ENCODE data around the gene PSMA8. TPM values are rescaled to one million over a fixed set of nuclear protein-coding genes. Genes with fewer than 3 reads are reported as not detected.
"Not testable (repeated sequence)": the region's sequence is repeated elsewhere in the genome, so short reads cannot be mapped to it uniquely, and the experiment has no call there.

Gene PSMA8
- total RNA-seq, 1 donor from 2014 or later, result not detected

DNA sequence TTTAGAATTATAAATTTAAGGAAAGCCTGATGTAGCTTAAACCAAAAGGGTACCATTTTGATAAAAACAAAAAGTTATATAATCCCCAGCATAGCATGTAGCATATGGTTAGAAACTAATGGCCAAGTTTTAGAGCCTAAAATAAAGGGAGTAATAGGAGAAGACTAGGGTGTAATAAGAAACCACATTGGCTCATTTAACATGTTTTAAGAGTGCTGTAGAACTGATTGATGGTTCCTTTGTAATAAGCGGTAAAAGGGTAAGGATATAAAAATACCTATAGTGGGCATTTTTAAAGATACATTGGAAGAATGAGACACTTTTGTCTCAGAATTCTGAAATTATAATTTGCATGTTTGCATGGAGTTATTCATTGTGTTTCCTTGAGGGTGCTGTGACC, 1.9 kb downstream of the PSMA8 start:
- no peak for ATAC-seq
- no peak overlapping the region for H3K4me3 ChIP-seq
- H3K27ac ChIP-seq, result no peak overlapping the region
- DNase-seq, result no peak
- no peaks in the 10 kb centered on the region for H3K27me3 ChIP-seq (ENCODE audit: low read depth)
- no peaks in the 10 kb centered on the region for H3K9me3 ChIP-seq
- no peaks in the 10 kb centered on the region for H3K36me3 ChIP-seq
- TF ChIP-seq, protein P1, sequence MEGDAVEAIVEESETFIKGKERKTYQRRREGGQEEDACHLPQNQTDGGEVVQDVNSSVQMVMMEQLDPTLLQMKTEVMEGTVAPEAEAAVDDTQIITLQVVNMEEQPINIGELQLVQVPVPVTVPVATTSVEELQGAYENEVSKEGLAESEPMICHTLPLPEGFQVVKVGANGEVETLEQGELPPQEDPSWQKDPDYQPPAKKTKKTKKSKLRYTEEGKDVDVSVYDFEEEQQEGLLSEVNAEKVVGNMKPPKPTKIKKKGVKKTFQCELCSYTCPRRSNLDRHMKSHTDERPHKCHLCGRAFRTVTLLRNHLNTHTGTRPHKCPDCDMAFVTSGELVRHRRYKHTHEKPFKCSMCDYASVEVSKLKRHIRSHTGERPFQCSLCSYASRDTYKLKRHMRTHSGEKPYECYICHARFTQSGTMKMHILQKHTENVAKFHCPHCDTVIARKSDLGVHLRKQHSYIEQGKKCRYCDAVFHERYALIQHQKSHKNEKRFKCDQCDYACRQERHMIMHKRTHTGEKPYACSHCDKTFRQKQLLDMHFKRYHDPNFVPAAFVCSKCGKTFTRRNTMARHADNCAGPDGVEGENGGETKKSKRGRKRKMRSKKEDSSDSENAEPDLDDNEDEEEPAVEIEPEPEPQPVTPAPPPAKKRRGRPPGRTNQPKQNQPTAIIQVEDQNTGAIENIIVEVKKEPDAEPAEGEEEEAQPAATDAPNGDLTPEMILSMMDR (IDR thresholded peaks at IDR 0.05), result no peak
- no peaks in the 10 kb centered on the region for H3K4me1 ChIP-seq
- intact Hi-C loops (cut with DNase I), result no loop called here

DNA sequence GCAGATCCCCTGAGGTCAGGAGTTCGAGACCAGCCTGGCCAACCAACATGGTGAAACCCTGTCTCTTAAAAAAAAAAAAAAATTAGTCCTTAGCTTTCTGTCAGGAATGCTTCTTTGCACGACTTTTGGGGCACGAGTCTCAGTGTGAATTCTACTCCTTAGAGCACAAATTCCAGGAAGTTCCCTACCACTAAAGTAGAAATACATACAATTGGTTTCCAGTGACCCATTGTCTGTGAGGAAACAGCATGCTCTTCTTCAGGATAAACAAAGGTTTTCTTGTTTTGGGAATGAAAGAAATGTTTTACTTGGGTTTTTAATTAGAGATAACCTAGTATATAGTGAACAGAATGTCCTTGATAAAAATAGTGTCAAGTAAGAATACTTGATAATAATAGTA, 23.7 kb downstream of the PSMA8 start:
- no peak overlapping the region for H3K27ac ChIP-seq
- ATAC-seq (no peak), DNase-seq (no peak)
- no peaks in the 10 kb centered on the region for H3K9me3 ChIP-seq
- no peaks in the 10 kb centered on the region for H3K36me3 ChIP-seq
- TF ChIP-seq, protein P1 (IDR thresholded peaks at IDR 0.05), result no peak
- intact Hi-C loops (cut with DNase I), result no loop called here
- no peaks in the 10 kb centered on the region for H3K4me1 ChIP-seq
- no peak overlapping the region for H3K4me3 ChIP-seq
- H3K27me3 ChIP-seq (ENCODE audit: low read depth), result no peaks in the 10 kb centered on the region

DNA sequence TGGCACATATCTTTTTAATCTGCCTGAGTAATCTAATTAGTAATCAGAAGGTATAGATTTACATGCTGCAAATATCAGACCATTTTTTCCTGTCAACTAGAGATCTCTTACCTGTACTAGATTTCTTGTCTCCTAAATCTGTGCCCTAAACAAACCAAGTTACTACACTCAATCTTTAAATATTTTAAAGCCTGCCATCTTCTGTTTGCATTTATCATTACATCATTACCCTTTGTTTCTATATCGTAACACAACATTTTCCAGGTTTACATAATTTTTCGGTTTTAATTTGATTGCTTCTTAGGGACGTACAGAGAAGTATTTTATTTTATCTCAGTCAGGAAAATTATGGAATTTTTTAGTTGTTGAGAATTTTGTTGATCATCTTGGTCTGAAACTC, 25.7 kb downstream of the PSMA8 start:
- ATAC-seq (no peak), DNase-seq (no peak)
- no peaks in the 10 kb centered on the region for H3K4me1 ChIP-seq
- intact Hi-C loops (cut with DNase I), result no loop called here
- no peak overlapping the region for H3K4me3 ChIP-seq
- H3K36me3 ChIP-seq, result no peaks in the 10 kb centered on the region
- no peaks in the 10 kb centered on the region for H3K9me3 ChIP-seq
- TF ChIP-seq, protein P1 (IDR thresholded peaks at IDR 0.05), result no peak
- no peaks in the 10 kb centered on the region for H3K27me3 ChIP-seq (ENCODE audit: low read depth)
- H3K27ac ChIP-seq, result no peak overlapping the region

DNA sequence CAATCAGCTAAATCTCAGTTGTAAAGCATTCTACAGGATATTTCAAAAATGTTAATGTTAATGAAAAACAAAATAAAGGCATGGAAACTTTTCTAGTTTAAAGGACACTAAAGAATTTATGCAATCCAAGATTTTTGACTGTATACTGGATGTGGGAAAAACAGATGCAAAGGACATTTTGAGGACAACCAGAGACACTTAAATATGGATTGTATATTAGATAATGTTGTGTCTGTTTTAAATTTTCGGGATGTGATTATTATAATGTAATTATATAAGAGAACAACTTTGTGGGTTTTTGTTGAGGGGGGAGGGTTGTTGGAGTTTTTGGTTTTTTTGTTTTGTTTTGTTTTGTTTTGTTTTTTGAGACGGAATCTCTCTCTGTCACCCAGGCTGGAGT, 30.9 kb downstream of the PSMA8 start:
- TF ChIP-seq, protein P1 (IDR thresholded peaks at IDR 0.05), result no peak
- ATAC-seq, result no peak
- no peak for DNase-seq
- intact Hi-C loops (cut with DNase I), result no loop called here
- H3K4me3 ChIP-seq, result no peak overlapping the region
- H3K9me3 ChIP-seq, result no peaks in the 10 kb centered on the region
- H3K4me1 ChIP-seq, result no peaks in the 10 kb centered on the region
- no peak overlapping the region for H3K27ac ChIP-seq
- H3K27me3 ChIP-seq (ENCODE audit: low read depth), result no peaks in the 10 kb centered on the region
- no peaks in the 10 kb centered on the region for H3K36me3 ChIP-seq

DNA sequence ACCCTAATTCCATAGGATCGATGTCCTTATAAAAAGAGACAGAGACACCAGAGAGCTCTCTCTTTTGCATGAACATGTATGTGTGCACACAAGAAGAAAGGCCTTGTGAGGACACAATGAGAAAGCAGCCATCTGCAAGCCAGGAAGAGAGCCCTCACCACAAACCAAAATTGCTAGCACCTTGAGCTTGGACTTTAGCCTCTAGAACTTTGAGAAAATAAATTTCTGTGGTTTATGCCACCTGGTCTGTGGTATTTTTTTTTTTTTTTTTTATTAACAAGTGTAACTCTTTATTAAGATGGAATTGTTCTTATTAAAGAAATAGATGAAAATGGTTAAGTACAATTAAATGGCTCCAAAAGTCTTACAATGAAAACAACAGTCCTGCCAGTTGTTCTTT, 33.9 kb downstream of the PSMA8 start:
- H3K9me3 ChIP-seq; H3K27ac ChIP-seq; DNase-seq; H3K4me3 ChIP-seq; H3K27me3 ChIP-seq (ENCODE audit: low read depth); ATAC-seq; H3K4me1 ChIP-seq; intact Hi-C loops (cut with DNase I); H3K36me3 ChIP-seq: not testable (repeated sequence)

DNA sequence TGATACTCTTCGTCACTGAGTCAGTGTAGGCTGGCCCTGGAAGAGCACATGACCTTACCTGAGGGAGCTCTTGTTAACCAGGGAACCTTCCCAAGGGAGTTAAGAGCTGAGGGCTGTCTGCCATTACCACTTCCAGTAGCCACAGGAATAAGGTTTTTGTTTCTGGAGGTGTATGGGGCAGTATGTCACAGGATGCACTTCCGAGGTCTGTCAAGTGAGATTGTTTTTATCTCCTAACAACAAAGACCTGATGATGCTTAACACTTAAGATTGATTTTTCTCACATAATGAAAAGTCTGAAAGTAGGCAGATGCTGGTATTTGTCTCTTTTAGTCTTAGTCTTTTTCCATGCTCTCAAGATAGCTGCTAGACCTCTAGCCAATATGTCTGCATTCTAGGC, 41.8 kb downstream of the PSMA8 start:
- Histone ChIP-seq H3K27me3 (ENCODE audit: low read depth) (no peaks in the 10 kb centered on the region), H3K4me3 (no peak overlapping the region), H3K36me3 (no peaks in the 10 kb centered on the region), H3K4me1 (no peaks in the 10 kb centered on the region), H3K27ac (no peak overlapping the region), H3K9me3 (no peaks in the 10 kb centered on the region)
- DNase-seq, result no peak
- TF ChIP-seq, protein P1 (IDR thresholded peaks at IDR 0.05), result no peak
- intact Hi-C loops (cut with DNase I), result no loop called here
- no peak for ATAC-seq
